Hepatocyte (in vitro differentiated cells): ENCODE results near the gene RASIP1.

Experiments
- EZH2 ChIP-seq: fragments of 200-600 bp; sonication (generic); IDR thresholded peaks from 2 replicates; pipeline ENCODE4 v1.6.1; 2016; ENCODE audit warnings: antibody characterized with exemption, mild to moderate bottlenecking, borderline replicate concordance
- TF ChIP-seq, protein P1 (sequence below): fragments of 200-600 bp; sonication (generic); IDR thresholded peaks from 2 replicates; pipeline ENCODE4 v1.5.1; 2016; ENCODE audit warnings: antibody characterized with exemption, mild to moderate bottlenecking; ENCODE audit not compliant: poor library complexity

DNA sequence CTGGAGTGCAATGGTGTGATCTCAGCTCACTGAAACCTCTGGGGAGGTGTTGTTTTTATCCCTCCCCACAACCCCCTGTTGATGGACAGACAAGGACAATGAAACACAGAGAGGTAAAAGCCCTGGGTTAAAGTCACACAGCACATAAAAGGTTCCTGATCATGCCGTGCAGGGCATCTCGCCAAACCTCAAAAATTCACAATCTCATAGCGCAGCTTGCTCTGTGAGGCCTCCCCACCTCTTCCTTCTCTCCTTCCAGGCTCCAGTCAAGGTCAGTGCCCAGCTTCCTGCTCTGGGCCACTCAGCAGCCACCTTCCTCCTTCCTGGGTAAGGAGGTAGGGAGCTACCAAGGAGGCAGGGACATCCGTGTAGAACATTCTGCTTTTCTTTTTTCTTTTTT, 42.4 kb downstream of the RASIP1 start:
- TF ChIP-seq, protein P1, sequence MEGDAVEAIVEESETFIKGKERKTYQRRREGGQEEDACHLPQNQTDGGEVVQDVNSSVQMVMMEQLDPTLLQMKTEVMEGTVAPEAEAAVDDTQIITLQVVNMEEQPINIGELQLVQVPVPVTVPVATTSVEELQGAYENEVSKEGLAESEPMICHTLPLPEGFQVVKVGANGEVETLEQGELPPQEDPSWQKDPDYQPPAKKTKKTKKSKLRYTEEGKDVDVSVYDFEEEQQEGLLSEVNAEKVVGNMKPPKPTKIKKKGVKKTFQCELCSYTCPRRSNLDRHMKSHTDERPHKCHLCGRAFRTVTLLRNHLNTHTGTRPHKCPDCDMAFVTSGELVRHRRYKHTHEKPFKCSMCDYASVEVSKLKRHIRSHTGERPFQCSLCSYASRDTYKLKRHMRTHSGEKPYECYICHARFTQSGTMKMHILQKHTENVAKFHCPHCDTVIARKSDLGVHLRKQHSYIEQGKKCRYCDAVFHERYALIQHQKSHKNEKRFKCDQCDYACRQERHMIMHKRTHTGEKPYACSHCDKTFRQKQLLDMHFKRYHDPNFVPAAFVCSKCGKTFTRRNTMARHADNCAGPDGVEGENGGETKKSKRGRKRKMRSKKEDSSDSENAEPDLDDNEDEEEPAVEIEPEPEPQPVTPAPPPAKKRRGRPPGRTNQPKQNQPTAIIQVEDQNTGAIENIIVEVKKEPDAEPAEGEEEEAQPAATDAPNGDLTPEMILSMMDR = no peak
- no peak for TF ChIP-seq EZH2
